ENCODE results near the gene STMP1. TPM values are rescaled to one million over a fixed set of nuclear protein-coding genes. Genes with fewer than 3 reads are reported as not detected.

Gene STMP1
- total and polyA plus RNA-seq, 2 of the 13 experiments (the other 11 are each of a cell fraction or from before 2014, with no cell fraction given), result 7.2 to 16.2 TPM

DNA sequence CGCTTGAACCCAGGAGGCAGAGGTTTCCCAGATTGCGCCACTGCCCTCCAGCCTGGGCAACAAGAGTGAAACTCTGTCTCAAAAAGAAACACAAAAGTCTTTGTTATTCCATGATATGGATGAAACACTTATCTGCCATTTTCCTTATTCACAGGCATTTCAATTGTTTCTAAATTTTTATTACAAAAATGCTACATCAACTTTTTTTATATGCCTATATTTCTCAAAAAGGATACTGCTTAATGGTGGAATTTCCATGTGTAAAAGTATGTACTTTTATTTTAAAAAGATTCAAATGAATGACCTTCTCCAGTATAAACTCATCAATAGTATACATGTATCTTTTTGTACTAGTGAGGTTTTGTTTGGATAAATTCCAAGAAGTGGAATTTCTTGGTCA is 41.9 kb upstream of the STMP1 start (continued):
- TF ChIP-seq, protein P1, sequence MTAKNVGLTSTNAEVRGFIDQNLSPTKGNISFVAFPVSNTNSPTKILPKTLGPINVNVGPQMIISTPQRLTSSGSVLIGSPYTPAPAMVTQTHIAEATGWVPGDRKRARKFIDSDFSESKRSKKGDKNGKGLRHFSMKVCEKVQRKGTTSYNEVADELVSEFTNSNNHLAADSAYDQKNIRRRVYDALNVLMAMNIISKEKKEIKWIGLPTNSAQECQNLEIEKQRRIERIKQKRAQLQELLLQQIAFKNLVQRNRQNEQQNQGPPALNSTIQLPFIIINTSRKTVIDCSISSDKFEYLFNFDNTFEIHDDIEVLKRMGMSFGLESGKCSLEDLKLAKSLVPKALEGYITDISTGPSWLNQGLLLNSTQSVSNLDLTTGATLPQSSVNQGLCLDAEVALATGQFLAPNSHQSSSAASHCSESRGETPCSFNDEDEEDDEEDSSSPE (CRISPR knock-in tag; IDR thresholded peaks at IDR 0.05), result no peak
- TF ChIP-seq ISX (CRISPR knock-in tag; conservative IDR thresholded peaks at IDR 0.05) (no peak), NFYB (CRISPR knock-in tag; IDR thresholded peaks at IDR 0.05) (no peak)
- TF ChIP-seq, protein P2, sequence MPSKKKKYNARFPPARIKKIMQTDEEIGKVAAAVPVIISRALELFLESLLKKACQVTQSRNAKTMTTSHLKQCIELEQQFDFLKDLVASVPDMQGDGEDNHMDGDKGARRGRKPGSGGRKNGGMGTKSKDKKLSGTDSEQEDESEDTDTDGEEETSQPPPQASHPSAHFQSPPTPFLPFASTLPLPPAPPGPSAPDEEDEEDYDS (CRISPR knock-in tag; IDR thresholded peaks at IDR 0.05), result no peak
- TF ChIP-seq, protein P3, sequence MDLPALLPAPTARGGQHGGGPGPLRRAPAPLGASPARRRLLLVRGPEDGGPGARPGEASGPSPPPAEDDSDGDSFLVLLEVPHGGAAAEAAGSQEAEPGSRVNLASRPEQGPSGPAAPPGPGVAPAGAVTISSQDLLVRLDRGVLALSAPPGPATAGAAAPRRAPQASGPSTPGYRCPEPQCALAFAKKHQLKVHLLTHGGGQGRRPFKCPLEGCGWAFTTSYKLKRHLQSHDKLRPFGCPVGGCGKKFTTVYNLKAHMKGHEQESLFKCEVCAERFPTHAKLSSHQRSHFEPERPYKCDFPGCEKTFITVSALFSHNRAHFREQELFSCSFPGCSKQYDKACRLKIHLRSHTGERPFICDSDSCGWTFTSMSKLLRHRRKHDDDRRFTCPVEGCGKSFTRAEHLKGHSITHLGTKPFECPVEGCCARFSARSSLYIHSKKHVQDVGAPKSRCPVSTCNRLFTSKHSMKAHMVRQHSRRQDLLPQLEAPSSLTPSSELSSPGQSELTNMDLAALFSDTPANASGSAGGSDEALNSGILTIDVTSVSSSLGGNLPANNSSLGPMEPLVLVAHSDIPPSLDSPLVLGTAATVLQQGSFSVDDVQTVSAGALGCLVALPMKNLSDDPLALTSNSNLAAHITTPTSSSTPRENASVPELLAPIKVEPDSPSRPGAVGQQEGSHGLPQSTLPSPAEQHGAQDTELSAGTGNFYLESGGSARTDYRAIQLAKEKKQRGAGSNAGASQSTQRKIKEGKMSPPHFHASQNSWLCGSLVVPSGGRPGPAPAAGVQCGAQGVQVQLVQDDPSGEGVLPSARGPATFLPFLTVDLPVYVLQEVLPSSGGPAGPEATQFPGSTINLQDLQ (CRISPR knock-in tag; IDR thresholded peaks at IDR 0.05), result no peak

DNA sequence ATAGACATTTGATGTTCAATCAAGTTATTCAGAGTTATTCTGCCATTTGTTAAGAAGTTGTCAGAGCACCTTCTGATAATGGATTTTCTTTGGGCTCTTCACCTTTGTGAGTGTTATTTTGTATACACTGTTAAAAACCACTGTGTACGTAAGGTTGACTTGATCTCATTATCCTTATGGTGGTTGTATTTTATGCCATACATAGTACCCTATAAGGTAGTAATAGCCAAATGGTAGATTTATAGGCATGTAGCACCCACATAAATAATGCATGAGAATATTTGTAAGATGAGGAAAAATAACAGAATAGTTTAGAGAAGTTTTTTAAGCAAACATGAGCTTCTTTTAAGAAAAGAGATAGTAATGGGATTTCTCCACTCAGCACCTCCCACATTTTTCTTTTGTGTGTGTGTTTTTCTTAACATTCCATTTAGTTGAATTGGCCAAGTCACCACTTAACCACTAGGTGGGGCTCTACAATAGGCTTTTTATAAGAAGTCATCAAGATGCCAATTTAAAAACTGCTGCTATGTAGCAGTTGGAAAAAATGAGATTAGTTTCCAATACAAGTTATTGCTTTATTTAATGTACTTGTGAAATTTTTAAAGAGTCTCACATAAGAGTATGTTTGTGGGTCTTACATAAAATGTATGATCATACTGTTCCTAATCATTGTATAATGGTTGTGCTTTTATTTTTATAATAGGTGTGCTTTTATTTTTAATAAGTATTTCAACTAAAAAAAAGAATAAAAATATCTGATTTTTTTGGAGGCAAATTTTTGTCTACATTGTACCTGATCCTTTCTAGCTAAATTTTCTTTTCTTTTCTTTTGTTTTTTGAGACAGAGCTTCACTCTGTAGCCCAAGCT is 41.1 kb upstream of the STMP1 start:
- TF ChIP-seq STAG1 (CRISPR knock-in tag; IDR thresholded peaks at IDR 0.05) (peak; percentile 40), WIZ (CRISPR knock-in tag; IDR thresholded peaks at IDR 0.05) (no peak), MAFK (conservative IDR thresholded peaks at IDR 0.05 in 1 of 2, IDR thresholded peaks at IDR 0.05 in 1 of 2; ENCODE audit: low read length in 2 of 2) (0 out of 4 replicates have a peak, but pooled peaks of 1 of the 2 experiments have one; percentile 4), SMC3 (IDR thresholded peaks at IDR 0.05; ENCODE audit: low read length) (peak; percentile 41; the same call in 1 of the 2 replicates), MEF2D (CRISPR knock-in tag; IDR thresholded peaks at IDR 0.05) (no peak)
- TF ChIP-seq, protein P4, sequence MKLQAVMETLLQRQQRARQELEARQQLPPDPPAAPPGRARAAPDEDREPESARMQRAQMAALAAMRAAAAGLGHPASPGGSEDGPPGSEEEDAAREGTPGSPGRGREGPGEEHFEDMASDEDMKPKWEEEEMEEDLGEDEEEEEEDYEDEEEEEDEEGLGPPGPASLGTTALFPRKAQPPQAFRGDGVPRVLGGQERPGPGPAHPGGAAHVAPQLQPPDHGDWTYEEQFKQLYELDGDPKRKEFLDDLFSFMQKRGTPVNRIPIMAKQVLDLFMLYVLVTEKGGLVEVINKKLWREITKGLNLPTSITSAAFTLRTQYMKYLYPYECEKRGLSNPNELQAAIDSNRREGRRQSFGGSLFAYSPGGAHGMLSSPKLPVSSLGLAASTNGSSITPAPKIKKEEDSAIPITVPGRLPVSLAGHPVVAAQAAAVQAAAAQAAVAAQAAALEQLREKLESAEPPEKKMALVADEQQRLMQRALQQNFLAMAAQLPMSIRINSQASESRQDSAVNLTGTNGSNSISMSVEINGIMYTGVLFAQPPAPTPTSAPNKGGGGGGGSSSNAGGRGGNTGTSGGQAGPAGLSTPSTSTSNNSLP (IDR thresholded peaks at IDR 0.05; ENCODE audit: low read depth, low read length), result peak; percentile 87
- TF ChIP-seq, protein P5, sequence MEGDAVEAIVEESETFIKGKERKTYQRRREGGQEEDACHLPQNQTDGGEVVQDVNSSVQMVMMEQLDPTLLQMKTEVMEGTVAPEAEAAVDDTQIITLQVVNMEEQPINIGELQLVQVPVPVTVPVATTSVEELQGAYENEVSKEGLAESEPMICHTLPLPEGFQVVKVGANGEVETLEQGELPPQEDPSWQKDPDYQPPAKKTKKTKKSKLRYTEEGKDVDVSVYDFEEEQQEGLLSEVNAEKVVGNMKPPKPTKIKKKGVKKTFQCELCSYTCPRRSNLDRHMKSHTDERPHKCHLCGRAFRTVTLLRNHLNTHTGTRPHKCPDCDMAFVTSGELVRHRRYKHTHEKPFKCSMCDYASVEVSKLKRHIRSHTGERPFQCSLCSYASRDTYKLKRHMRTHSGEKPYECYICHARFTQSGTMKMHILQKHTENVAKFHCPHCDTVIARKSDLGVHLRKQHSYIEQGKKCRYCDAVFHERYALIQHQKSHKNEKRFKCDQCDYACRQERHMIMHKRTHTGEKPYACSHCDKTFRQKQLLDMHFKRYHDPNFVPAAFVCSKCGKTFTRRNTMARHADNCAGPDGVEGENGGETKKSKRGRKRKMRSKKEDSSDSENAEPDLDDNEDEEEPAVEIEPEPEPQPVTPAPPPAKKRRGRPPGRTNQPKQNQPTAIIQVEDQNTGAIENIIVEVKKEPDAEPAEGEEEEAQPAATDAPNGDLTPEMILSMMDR (CRISPR knock-in tag; IDR thresholded peaks at IDR 0.05), result peak; percentile 64
- no peak overlapping the region for H2AFZ ChIP-seq (ENCODE audit: low read length)
- POLR2A ChIA-PET, result no interaction called here
- in situ Hi-C loops (cut with HindIII; ENCODE audit: extremely low pct_ligation_motif_present, low pct_unique_long_range_greater_than_20kb) (no loop called here), intact Hi-C loops (cut with micrococcal nuclease; ENCODE audit: unreplicated experiment) (no loop called here)
- peak; percentile 87 for FAIRE-seq
- no peak overlapping the region for H3K27ac ChIP-seq (ENCODE audit: extremely low read length, insufficient read depth, low read length)
- no peak overlapping the region for H3K9ac ChIP-seq (ENCODE audit: insufficient read depth, low read depth, low read length)
- CTCF ChIA-PET (ENCODE audit: low intra/inter-chr PET ratio, low total read pairs), result interaction anchor here (3.4 kb wide), 1 partner anchor 24 kb away, joined by 16 read pairs; no protein-coding TSS in a partner anchor
- H3K4me3 ChIP-seq (replicated peaks in 1 of 3; ENCODE audit: insufficient read depth in 1 of 3, low read depth in 2 of 3, low read length in 3 of 3), result no peak overlapping the region
- no TSS peak for BruUV-seq (replicated peaks)
- ATAC-seq, result peak; percentile 63
- H3K4me2 ChIP-seq (ENCODE audit: low read depth, low read length), result no peak overlapping the region
- H3K79me2 ChIP-seq (ENCODE audit: insufficient read depth, low read length), result no peaks in the 10 kb centered on the region
- no peaks in the 10 kb centered on the region for H3K9me3 ChIP-seq (ENCODE audit: low read length)
- H3K36me3 ChIP-seq (replicated peaks in 1 of 2; ENCODE audit: control insufficient read depth in 1 of 2, insufficient read depth in 2 of 2, low read length in 2 of 2), result peaks cover 3 to 66% of the 10 kb centered on the region in 2 experiments; a peak in 4 of 5 replicates
- WGBS (ENCODE audit: low lambda C conversion rate), result 86% methylated on average over 1 of the region's 1 CpG
- no peaks in the 10 kb centered on the region for H3K4me1 ChIP-seq (ENCODE audit: insufficient read depth, low read length)
- peak; percentile 74 for DNase-seq (ENCODE audit: low spot score)
- no peaks in the 10 kb centered on the region for H4K20me1 ChIP-seq (ENCODE audit: insufficient read depth, low read length)
- H3K27me3 ChIP-seq (ENCODE audit: control insufficient read depth in 1 of 2, insufficient read depth in 2 of 2, low read length in 2 of 2), result no peaks in the 10 kb centered on the region

Measured in HepG2 (cell line).